ENCODE measurements around the gene STOX2.
"Not testable (repeated sequence)": the region's sequence is repeated elsewhere in the genome, so short reads cannot be mapped to it uniquely, and the experiment has no call there.

STOX2 gene

DNA sequence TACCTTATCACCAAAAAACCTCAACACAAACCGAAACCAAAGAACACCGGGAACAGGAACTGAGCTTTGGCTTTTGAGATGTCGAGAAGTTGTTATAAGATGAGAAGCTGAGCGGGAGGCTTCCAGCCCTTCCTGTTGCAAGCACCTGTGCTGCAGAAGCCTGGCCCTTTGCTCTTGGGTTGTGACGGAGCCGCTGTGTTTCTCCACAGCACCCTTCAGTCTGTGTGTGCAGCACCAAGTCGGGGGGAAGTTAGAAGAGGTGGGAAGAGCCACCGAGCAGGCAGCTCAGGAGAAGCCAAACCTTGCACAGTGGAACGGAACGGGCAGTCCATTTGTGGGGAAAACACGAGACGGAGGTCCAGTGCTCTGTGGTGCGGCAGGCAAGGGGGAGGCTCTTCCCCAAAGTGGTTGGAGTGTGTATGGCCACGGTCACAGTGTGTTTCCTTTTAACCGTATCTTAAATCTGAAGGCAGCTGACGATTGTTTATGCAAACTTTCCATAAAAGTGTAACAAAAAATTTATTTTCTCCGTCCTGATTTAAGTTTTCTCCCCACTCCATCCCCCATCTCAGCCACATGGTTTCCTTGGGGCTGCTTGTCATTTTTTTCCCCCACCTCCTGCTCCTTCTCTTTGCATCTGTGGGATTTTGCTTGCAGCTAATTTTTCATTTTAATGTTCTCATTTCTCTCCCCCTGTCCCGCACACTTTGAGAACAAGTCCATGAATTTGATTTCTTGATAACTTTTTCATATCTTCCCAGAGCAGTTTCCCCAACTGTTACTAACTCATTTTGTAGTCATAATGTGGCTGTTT is 123.7 kb downstream of the STOX2 start:
- H3K36me3 Mint-ChIP-seq (ENCODE audit: low read depth): no peaks in the 10 kb centered on the region
- DNase-seq: peak; percentile 38
- peak overlapping the region; percentile 68 for H3K4me3 Mint-ChIP-seq
- no peaks in the 10 kb centered on the region for H3K9me3 Mint-ChIP-seq
- peaks cover 22% of the 10 kb centered on the region for H3K4me1 Mint-ChIP-seq (ENCODE audit: low read depth)
- H3K27me3 Mint-ChIP-seq: peaks cover 8% of the 10 kb centered on the region
- no peak overlapping the region for H3K27ac Mint-ChIP-seq

DNA sequence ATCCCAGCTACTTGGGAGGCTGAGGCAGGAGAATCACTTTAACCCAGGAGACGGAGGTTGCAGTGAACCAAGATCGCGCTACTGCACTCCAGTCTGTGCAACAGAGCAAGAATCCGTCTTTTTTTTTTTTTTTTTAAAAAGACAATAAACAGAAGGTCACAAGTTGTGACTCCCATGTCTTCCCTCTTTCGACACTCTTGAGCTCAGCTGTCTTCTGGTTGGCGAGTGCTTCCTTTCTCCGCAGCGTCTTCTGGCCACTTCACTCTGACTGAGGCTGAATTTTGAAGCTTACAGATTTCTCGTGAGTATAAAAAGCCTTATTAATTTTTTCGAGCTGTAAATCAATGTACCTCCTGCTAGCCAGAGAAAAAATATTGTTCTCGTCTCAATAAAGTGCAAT is 124.9 kb downstream of the STOX2 start:
- Mint-ChIP-seq H3K27ac (no peak overlapping the region), H3K4me1 (ENCODE audit: low read depth) (peaks cover 22% of the 10 kb centered on the region), H3K27me3 (peaks cover 15% of the 10 kb centered on the region), H3K4me3 (no peak overlapping the region), H3K36me3 (ENCODE audit: low read depth) (no peaks in the 10 kb centered on the region), H3K9me3 (no peaks in the 10 kb centered on the region)
- DNase-seq: no peak

DNA sequence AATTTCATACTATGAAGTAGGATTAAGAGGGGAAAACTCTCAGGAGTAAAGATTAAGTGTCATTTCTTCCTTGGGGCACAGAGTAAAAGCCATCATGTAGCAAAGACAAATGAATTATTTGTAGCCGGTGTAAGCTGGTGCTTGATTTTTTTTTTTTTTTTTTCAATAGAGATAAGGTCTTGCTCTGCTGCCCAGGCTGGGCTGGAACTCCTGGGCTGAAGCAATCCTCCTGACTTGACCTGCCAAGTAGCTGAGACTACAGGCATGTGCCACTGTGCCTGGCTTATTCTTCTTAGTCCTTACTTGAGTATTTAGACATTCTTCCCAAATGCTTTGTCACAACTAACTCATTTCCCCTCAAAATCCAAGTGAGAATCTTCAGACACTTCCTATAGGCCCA is 125.7 kb downstream of the STOX2 start:
- H3K9me3 Mint-ChIP-seq: no peaks in the 10 kb centered on the region
- H3K27me3 Mint-ChIP-seq: peaks cover 17% of the 10 kb centered on the region
- no peak overlapping the region for H3K27ac Mint-ChIP-seq
- no peak for DNase-seq
- H3K36me3 Mint-ChIP-seq (ENCODE audit: low read depth): no peaks in the 10 kb centered on the region
- H3K4me3 Mint-ChIP-seq: no peak overlapping the region
- H3K4me1 Mint-ChIP-seq (ENCODE audit: low read depth): peaks cover 22% of the 10 kb centered on the region

- H3K27ac Mint-ChIP-seq: no peak overlapping the region
- H3K36me3 Mint-ChIP-seq (ENCODE audit: low read depth): no peaks in the 10 kb centered on the region
- peaks cover 18% of the 10 kb centered on the region for H3K27me3 Mint-ChIP-seq
- H3K4me1 Mint-ChIP-seq (ENCODE audit: low read depth): peaks cover 22% of the 10 kb centered on the region
- no peak overlapping the region for H3K4me3 Mint-ChIP-seq
- no peak for DNase-seq
- no peaks in the 10 kb centered on the region for H3K9me3 Mint-ChIP-seq
Observed at GRCh38 chr4:184032091-184032490, 127.0 kb downstream of the STOX2 start.

GRCh38 chr4:184039963-184040383 is 134.9 kb downstream of the STOX2 start:
- DNase-seq: no peak
- H3K9me3 Mint-ChIP-seq: no peaks in the 10 kb centered on the region
- peaks cover 12% of the 10 kb centered on the region for H3K4me1 Mint-ChIP-seq (ENCODE audit: low read depth)
- H3K36me3 Mint-ChIP-seq (ENCODE audit: low read depth): no peaks in the 10 kb centered on the region
- peaks cover 52% of the 10 kb centered on the region for H3K27me3 Mint-ChIP-seq
- no peak overlapping the region for H3K27ac Mint-ChIP-seq
- H3K4me3 Mint-ChIP-seq: peak overlapping the region; percentile 31

DNA sequence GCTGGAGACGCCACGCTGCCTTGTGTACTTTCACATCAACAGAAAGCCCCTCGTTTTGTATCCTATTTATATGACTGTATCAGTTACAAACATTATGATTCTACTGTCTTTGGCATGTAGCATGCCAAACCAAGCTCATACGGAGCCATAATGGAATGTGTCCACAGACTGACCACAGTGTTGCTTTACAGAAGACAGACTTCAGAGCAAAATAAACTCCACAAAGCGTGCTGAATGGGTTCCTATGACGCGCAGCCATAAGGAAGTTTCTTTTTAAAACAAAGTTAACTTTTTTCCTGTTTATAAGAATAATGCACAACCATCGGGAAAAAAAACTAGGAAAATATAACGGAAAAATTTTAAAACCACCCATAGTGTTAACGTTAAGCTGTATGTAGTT is 136.0 kb downstream of the STOX2 start:
- Mint-ChIP-seq H3K27ac (no peak overlapping the region), H3K9me3 (peaks cover 6% of the 10 kb centered on the region), H3K4me1 (ENCODE audit: low read depth) (peaks cover 12% of the 10 kb centered on the region), H3K27me3 (peaks cover 49% of the 10 kb centered on the region), H3K4me3 (no peak overlapping the region), H3K36me3 (ENCODE audit: low read depth) (no peaks in the 10 kb centered on the region)
- no peak for DNase-seq

DNA sequence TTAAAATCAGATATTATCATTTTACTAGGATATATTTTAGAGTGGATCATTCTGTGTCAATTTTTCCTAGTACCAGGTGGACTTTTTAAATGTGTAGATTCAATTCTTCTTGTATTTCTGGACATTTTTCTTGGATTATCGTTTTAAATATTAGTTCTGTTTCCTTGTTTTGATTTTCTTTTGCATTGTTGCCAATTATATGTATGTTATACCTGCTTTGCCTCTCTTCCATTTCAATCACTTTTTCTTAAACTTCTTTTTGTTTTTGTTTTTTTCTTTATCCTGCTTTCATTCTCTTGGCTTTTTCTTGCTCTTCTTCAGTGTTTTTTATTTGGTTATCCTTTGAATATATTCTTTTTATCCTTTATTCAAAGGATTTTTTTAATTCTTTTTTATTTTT is 141.0 kb downstream of the STOX2 start:
- Mint-ChIP-seq H3K27ac (no peak overlapping the region), H3K36me3 (ENCODE audit: low read depth) (no peaks in the 10 kb centered on the region), H3K4me3 (no peak overlapping the region), H3K27me3 (peaks cover 35% of the 10 kb centered on the region), H3K4me1 (ENCODE audit: low read depth) (no peaks in the 10 kb centered on the region), H3K9me3 (peaks cover 14% of the 10 kb centered on the region)
- no peak for DNase-seq

- not testable (repeated sequence) for H3K4me3 Mint-ChIP-seq; H3K4me1 Mint-ChIP-seq (ENCODE audit: low read depth); H3K9me3 Mint-ChIP-seq; H3K27ac Mint-ChIP-seq; DNase-seq; H3K36me3 Mint-ChIP-seq (ENCODE audit: low read depth)
- peaks cover 37% of the 10 kb centered on the region for H3K27me3 Mint-ChIP-seq
Observed at GRCh38 chr4:184051262-184051661, 146.2 kb downstream of the STOX2 start.

DNA sequence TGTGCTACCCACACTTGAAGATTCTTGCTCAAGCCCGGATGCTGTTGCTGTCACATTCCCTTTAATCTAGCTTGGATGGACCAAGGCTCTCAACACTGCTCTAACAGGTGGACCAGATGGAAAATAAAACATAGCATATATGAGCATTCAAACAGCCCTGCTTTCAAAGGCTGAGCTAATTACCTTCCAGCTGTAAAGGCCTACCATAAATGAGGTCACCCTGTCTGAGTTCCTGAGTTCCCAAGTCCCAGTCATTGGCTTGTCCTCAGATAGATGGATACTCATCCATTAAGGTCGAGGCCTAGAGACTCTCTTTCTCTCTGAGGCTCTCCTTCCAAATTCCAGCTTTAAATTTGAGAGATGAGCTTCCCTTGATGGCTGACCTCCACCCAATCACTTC is 147.5 kb downstream of the STOX2 start:
- DNase-seq: no peak
- Mint-ChIP-seq H3K4me1 (ENCODE audit: low read depth) (no peaks in the 10 kb centered on the region), H3K9me3 (no peaks in the 10 kb centered on the region), H3K36me3 (ENCODE audit: low read depth) (no peaks in the 10 kb centered on the region), H3K27ac (no peak overlapping the region), H3K4me3 (no peak overlapping the region), H3K27me3 (peaks cover 29% of the 10 kb centered on the region)

GRCh38 chr4:184053434-184053833 is 148.3 kb downstream of the STOX2 start:
- peaks cover 29% of the 10 kb centered on the region for H3K27me3 Mint-ChIP-seq
- H3K27ac Mint-ChIP-seq: no peak overlapping the region
- H3K4me3 Mint-ChIP-seq: no peak overlapping the region
- H3K9me3 Mint-ChIP-seq: no peaks in the 10 kb centered on the region
- H3K36me3 Mint-ChIP-seq (ENCODE audit: low read depth): no peaks in the 10 kb centered on the region
- H3K4me1 Mint-ChIP-seq (ENCODE audit: low read depth): no peaks in the 10 kb centered on the region
- no peak for DNase-seq

- Mint-ChIP-seq H3K36me3 (ENCODE audit: low read depth) (no peaks in the 10 kb centered on the region), H3K4me1 (ENCODE audit: low read depth) (no peaks in the 10 kb centered on the region), H3K27me3 (peaks cover 11% of the 10 kb centered on the region), H3K27ac (no peak overlapping the region), H3K4me3 (no peak overlapping the region), H3K9me3 (no peaks in the 10 kb centered on the region)
- no peak for DNase-seq
Observed at GRCh38 chr4:184056877-184057276, 151.8 kb downstream of the STOX2 start.

DNA sequence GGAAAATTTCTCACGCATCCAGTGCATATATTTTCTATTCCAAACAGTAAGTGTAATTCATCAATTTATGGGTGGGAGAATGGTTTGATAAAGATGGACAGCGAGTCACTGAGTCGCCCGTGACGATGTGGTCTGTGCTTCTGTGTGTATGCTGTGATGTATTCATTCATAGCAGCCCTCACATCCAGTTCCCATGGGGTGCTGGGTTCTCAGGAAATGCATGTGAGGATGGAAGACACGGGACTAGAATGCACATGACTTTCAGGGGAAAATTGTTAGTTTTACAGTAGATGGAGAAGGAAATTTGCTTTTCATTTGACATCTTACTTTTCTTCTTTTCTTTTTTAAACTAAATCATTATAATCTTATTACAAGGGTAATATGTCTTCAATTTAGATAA is 152.9 kb downstream of the STOX2 start:
- Mint-ChIP-seq H3K27ac (no peak overlapping the region), H3K27me3 (peaks cover 4% of the 10 kb centered on the region), H3K36me3 (ENCODE audit: low read depth) (no peaks in the 10 kb centered on the region), H3K9me3 (no peaks in the 10 kb centered on the region), H3K4me3 (no peak overlapping the region), H3K4me1 (ENCODE audit: low read depth) (no peaks in the 10 kb centered on the region)
- no peak for DNase-seq

GRCh38 chr4:184059099-184059498 is 154.0 kb downstream of the STOX2 start:
- Mint-ChIP-seq H3K4me1 (ENCODE audit: low read depth) (no peaks in the 10 kb centered on the region), H3K9me3 (no peaks in the 10 kb centered on the region), H3K27ac (no peak overlapping the region), H3K27me3 (peaks cover 4% of the 10 kb centered on the region), H3K4me3 (no peak overlapping the region), H3K36me3 (ENCODE audit: low read depth) (no peaks in the 10 kb centered on the region)
- DNase-seq: no peak

DNA sequence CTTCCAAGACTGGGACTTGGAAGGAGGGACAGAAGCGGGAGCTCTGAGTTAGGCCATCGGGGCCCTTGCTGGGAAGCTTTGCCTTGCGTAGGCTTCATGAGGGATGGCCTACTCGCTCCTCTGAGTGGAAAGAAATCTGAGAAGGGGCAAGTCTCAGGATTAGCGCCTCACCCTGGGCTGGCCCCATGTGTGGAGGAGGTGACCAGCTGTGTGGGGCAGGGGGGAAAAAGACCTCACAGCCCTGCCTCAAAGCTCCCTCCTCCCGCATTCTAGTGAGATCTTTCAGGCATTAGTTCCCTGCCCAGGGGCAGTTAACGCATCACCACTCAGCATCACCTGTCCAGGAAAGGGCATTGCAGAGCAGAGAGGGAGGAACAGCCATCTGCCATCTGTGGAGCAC is 156.5 kb downstream of the STOX2 start:
- H3K27ac Mint-ChIP-seq: no peak overlapping the region
- no peak overlapping the region for H3K4me3 Mint-ChIP-seq
- no peaks in the 10 kb centered on the region for H3K27me3 Mint-ChIP-seq
- no peaks in the 10 kb centered on the region for H3K9me3 Mint-ChIP-seq
- DNase-seq: no peak
- H3K4me1 Mint-ChIP-seq (ENCODE audit: low read depth): no peaks in the 10 kb centered on the region
- H3K36me3 Mint-ChIP-seq (ENCODE audit: low read depth): no peaks in the 10 kb centered on the region

- Mint-ChIP-seq H3K4me3 (no peak overlapping the region), H3K36me3 (ENCODE audit: low read depth) (no peaks in the 10 kb centered on the region), H3K4me1 (ENCODE audit: low read depth) (no peaks in the 10 kb centered on the region), H3K9me3 (no peaks in the 10 kb centered on the region), H3K27ac (no peak overlapping the region), H3K27me3 (peaks cover 7% of the 10 kb centered on the region)
- no peak for DNase-seq
Observed at GRCh38 chr4:184062769-184063168, 157.7 kb downstream of the STOX2 start.

DNA sequence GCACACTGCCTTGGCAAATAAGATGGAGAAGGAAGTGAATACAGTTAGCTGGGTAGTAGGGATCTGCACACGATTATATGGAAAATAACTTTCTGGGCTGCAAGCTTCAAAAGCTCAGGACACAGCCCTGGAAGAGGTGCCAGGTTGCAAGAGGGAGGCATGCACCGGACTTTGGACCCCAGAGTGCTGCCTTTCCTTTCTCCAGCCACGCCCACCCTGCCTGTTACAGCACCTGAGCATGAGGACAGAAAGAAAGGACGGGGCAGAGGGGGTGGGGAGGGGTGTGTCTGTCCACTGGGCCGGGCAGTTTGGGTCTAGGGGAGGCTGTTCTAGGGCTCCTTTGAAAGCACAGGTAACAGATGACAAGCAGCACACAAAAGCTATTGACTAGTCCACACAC is 159.8 kb downstream of the STOX2 start:
- Mint-ChIP-seq H3K27ac (no peak overlapping the region), H3K36me3 (ENCODE audit: low read depth) (no peaks in the 10 kb centered on the region), H3K4me1 (ENCODE audit: low read depth) (no peaks in the 10 kb centered on the region), H3K9me3 (no peaks in the 10 kb centered on the region), H3K27me3 (peaks cover 16% of the 10 kb centered on the region), H3K4me3 (no peak overlapping the region)
- DNase-seq: no peak

All from activated T-cell treated with anti-CD3 and anti-CD28 coated beads, Interleukin-2, amount 50 U/mL, for 24 hours (primary cell).